ENCODE measurements around the gene DEFB118.
"Not testable (repeated sequence)": the region's sequence is repeated elsewhere in the genome, so short reads cannot be mapped to it uniquely, and the experiment has no call there.

DEFB118 gene, protein sequence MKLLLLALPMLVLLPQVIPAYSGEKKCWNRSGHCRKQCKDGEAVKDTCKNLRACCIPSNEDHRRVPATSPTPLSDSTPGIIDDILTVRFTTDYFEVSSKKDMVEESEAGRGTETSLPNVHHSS

DNA sequence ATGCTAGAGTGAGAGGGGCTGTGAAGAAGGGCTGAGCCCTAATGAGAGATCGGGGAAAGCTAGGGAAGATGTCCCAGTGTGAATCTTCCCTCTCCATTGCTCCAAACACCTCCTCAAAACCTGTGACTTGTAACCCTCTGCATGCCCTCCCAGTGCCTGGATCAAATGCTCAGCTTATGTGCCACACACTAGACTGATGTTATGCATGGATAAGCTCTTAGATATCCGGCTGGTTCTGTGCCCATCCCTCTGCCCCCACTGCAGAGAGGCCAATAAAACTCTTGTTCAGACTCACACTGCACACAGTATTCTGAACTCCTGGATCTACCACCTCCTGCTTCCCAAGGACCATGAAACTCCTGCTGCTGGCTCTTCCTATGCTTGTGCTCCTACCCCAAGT, at the start of gene DEFB118:
TSS of gene DEFB118 (plus strand) at position 301 of the 400 bp plus-strand sequence. CDS start at position 351, 50 bp downstream.
- Histone ChIP-seq H3K9ac (ENCODE audit: low read length in 5 of 5) (no peak within 1 kb of the TSS), H3K36me3 (ENCODE audit: control insufficient read depth in 5 of 5, insufficient read depth in 5 of 5, low read length in 5 of 5) (no peaks in the 10 kb centered on the region), H3K9me3 (ENCODE audit: control insufficient read depth in 5 of 5, low read length in 5 of 5) (peaks cover 0 to 4% (median 0%) of the 10 kb centered on the region in 5 donors), H3K27me3 (ENCODE audit: control insufficient read depth in 5 of 5, insufficient read depth in 4 of 5, low read length in 5 of 5) (peaks cover 0 to 2% (median 0%) of the 10 kb centered on the region in 5 donors), H3K4me1 (ENCODE audit: control insufficient read depth in 5 of 5, insufficient read depth in 5 of 5, low read length in 5 of 5) (no peaks in the 10 kb centered on the region), H3K27ac (ENCODE audit: low read depth, low read length) (no peak within 1 kb of the TSS), H3K4me3 (ENCODE audit: low read depth in 1 of 5, low read length in 5 of 5) (no peak within 1 kb of the TSS)

DNA sequence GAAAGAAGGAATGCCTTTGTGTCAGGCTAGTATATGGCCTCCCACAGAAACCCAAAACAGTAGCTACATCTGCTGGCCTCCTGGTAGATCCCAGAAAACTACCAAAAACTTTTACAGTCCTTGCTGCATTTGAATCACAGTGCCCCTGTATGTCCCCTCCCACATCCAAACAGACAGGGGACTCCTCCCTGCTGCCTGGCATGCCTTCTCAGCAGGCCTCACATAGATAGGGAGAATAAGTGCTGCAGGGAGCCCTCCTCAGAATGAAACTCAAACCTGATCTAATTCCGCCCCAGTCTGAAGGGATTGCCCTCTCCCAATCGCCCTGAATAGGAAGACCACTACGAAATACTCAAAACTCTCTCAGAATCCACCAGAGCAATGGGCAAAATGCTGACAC, 45.9 kb upstream of the DEFB118 start:
- Histone ChIP-seq H3K9ac (ENCODE audit: low read length in 5 of 5) (no peak overlapping the region), H3K9me3 (ENCODE audit: control insufficient read depth in 5 of 5, low read length in 5 of 5) (peaks cover 8 to 21% (median 11%) of the 10 kb centered on the region in 5 donors), H3K36me3 (ENCODE audit: control insufficient read depth in 5 of 5, insufficient read depth in 5 of 5, low read length in 5 of 5) (no peaks in the 10 kb centered on the region), H3K27ac (ENCODE audit: low read depth, low read length) (no peak overlapping the region), H3K27me3 (ENCODE audit: control insufficient read depth in 5 of 5, insufficient read depth in 4 of 5, low read length in 5 of 5) (peaks cover 0 to 3% (median 0%) of the 10 kb centered on the region in 5 donors), H3K4me1 (ENCODE audit: control insufficient read depth in 5 of 5, insufficient read depth in 5 of 5, low read length in 5 of 5) (no peaks in the 10 kb centered on the region), H3K4me3 (ENCODE audit: low read depth in 1 of 5, low read length in 5 of 5) (no peak overlapping the region)

DNA sequence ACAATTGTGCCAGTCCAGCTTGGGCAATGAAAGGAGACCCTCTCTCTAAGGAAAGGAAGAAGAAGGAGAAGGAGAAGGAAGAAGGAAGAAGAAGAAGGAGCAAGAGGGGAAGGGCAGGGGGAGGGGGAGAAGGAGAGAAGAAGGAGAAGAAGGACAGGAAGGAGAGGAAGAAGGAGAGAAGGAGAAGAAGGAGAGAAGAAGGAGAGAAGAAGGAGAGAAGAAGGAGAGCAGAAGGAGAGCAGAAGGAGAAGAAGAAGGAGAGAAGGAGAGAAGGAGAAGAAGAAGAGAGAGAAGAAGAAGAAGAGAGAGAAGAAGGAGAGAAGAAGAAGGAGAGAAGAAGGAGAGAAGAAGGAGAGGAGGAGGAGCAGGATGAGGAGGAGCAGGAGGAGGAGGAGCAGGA, 37.5 kb upstream of the DEFB118 start:
- Histone ChIP-seq H3K36me3 (ENCODE audit: control insufficient read depth in 5 of 5, insufficient read depth in 5 of 5, low read length in 5 of 5) (no peaks in the 10 kb centered on the region), H3K9ac (ENCODE audit: low read length in 5 of 5) (no peak overlapping the region), H3K27me3 (ENCODE audit: control insufficient read depth in 5 of 5, insufficient read depth in 4 of 5, low read length in 5 of 5) (no peaks in the 10 kb centered on the region), H3K4me3 (ENCODE audit: low read depth in 1 of 5, low read length in 5 of 5) (no peak overlapping the region), H3K4me1 (ENCODE audit: control insufficient read depth in 5 of 5, insufficient read depth in 5 of 5, low read length in 5 of 5) (no peaks in the 10 kb centered on the region), H3K27ac (ENCODE audit: low read depth, low read length) (no peak overlapping the region), H3K9me3 (ENCODE audit: control insufficient read depth in 5 of 5, low read length in 5 of 5) (peaks cover 0 to 15% (median 12%) of the 10 kb centered on the region in 5 donors)

DNA sequence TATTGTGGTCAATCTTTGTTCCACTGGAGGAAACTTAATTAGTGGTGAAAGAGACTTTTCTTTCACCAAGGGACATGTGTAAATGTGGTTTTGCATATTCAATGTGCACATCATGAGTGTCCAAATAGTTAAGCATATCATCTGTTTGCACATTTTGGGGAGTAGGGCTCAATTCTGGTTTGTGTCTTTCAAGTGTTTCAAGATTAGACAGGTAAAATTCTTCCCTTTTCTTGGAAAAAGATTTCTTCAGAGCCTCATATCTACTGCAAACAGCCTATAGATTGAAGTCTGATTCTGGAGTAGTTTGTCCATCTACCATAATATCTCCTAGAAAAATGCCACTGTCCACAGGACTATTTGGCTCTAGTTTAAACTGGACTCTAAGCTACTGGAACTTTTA, 26.9 kb upstream of the DEFB118 start:
- Histone ChIP-seq H3K27me3 (ENCODE audit: control insufficient read depth in 5 of 5, insufficient read depth in 4 of 5, low read length in 5 of 5) (no peaks in the 10 kb centered on the region), H3K36me3 (ENCODE audit: control insufficient read depth in 5 of 5, insufficient read depth in 5 of 5, low read length in 5 of 5) (no peaks in the 10 kb centered on the region)

DNA sequence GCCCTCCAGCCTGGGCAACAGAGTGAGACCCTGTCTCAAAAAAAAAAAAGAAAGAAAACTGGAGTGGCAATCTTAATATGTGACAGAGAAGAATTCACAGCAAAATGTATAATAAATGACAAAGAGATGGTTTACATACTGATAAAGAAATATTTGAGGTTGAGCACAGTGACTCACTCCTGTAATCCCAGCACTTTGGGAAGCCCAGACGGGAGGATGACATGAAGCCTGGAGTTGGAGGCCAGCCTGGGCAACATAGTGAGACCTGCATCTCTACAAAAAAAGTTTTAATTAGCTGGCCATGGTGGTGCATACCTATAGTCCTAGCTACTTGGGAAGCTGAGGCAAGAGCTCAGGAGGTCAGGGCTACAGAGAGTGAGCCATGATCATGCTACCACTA, 12.4 kb upstream of the DEFB118 start:
- H3K9me3 ChIP-seq (ENCODE audit: control insufficient read depth in 5 of 5, low read length in 5 of 5), result no peaks in the 10 kb centered on the region
- H3K27ac ChIP-seq (ENCODE audit: low read depth, low read length), result no peak overlapping the region
- no peak overlapping the region for H3K9ac ChIP-seq (ENCODE audit: low read length in 5 of 5)
- no peaks in the 10 kb centered on the region for H3K4me1 ChIP-seq (ENCODE audit: control insufficient read depth in 5 of 5, insufficient read depth in 5 of 5, low read length in 5 of 5)
- peaks cover 0 to 2% (median 0%) of the 10 kb centered on the region in 5 donors for H3K27me3 ChIP-seq (ENCODE audit: control insufficient read depth in 5 of 5, insufficient read depth in 4 of 5, low read length in 5 of 5)
- no peaks in the 10 kb centered on the region for H3K36me3 ChIP-seq (ENCODE audit: control insufficient read depth in 5 of 5, insufficient read depth in 5 of 5, low read length in 5 of 5)
- H3K4me3 ChIP-seq (ENCODE audit: low read depth in 1 of 5, low read length in 5 of 5), result no peak overlapping the region

More for the DNA sequence above, 26.9 kb upstream of the DEFB118 start:
- H3K4me3 ChIP-seq (ENCODE audit: low read depth in 1 of 5, low read length in 5 of 5), result no peak overlapping the region
- H3K9ac ChIP-seq (ENCODE audit: low read length in 5 of 5), result no peak overlapping the region
- no peak overlapping the region for H3K27ac ChIP-seq (ENCODE audit: low read depth, low read length)
- no peaks in the 10 kb centered on the region for H3K4me1 ChIP-seq (ENCODE audit: control insufficient read depth in 5 of 5, insufficient read depth in 5 of 5, low read length in 5 of 5)
- H3K9me3 ChIP-seq (ENCODE audit: control insufficient read depth in 5 of 5, low read length in 5 of 5), result peaks cover 0 to 4% (median 0%) of the 10 kb centered on the region in 5 donors

DNA sequence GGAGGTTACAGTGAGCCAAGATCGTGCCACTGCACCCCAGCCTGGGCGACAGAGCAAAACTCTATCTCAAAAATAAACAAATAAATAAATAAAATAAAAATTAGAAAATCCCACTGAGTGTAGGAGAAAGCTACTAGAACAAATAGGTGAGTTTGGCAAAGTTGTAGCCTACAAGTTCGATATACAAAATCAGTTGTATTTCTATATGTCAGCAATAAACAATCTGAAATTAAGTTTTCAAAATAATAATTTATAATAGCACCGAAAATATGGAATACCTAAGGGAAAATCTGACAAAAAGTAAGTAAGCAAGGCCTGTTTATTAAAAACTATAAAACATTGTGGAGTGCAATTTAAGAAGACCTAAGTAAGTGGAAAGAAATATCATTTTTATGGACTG, 5.1 kb upstream of the DEFB118 start:
- Histone ChIP-seq H3K4me3 (ENCODE audit: low read depth in 1 of 5, low read length in 5 of 5) (no peak overlapping the region), H3K9ac (ENCODE audit: low read length in 5 of 5) (no peak overlapping the region), H3K27me3 (ENCODE audit: control insufficient read depth in 5 of 5, insufficient read depth in 4 of 5, low read length in 5 of 5) (peaks cover 0 to 2% (median 0%) of the 10 kb centered on the region in 5 donors), H3K4me1 (ENCODE audit: control insufficient read depth in 5 of 5, insufficient read depth in 5 of 5, low read length in 5 of 5) (no peaks in the 10 kb centered on the region), H3K36me3 (ENCODE audit: control insufficient read depth in 5 of 5, insufficient read depth in 5 of 5, low read length in 5 of 5) (no peaks in the 10 kb centered on the region), H3K9me3 (ENCODE audit: control insufficient read depth in 5 of 5, low read length in 5 of 5) (peaks cover 0 to 4% (median 0%) of the 10 kb centered on the region in 5 donors), H3K27ac (ENCODE audit: low read depth, low read length) (no peak overlapping the region)

DNA sequence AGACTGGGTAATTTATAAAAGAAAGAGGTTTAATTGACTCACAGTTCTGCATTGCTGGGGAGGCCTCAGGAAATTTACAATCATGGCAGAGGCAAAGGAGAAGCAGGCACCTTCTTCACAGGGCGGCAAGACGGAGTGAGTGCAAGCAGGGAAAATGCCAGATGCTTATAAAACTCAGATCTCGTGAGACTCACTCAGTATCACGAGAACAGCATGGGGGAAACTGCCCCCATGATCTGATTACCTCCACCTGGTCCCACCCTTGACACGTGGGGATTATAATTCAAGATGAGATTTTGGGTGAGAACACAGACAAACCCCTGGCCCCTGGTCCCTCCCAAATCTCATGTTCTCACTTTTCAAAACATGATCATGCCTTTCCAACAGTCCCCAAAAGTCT, 4.1 kb upstream of the DEFB118 start:
- not testable (repeated sequence) for H3K9ac ChIP-seq (ENCODE audit: low read length in 5 of 5); H3K27ac ChIP-seq (ENCODE audit: low read depth, low read length); H3K27me3 ChIP-seq (ENCODE audit: control insufficient read depth in 5 of 5, insufficient read depth in 4 of 5, low read length in 5 of 5); H3K36me3 ChIP-seq (ENCODE audit: control insufficient read depth in 5 of 5, insufficient read depth in 5 of 5, low read length in 5 of 5); H3K4me1 ChIP-seq (ENCODE audit: control insufficient read depth in 5 of 5, insufficient read depth in 5 of 5, low read length in 5 of 5); H3K9me3 ChIP-seq (ENCODE audit: control insufficient read depth in 5 of 5, low read length in 5 of 5); H3K4me3 ChIP-seq (ENCODE audit: low read depth in 1 of 5, low read length in 5 of 5)

DNA sequence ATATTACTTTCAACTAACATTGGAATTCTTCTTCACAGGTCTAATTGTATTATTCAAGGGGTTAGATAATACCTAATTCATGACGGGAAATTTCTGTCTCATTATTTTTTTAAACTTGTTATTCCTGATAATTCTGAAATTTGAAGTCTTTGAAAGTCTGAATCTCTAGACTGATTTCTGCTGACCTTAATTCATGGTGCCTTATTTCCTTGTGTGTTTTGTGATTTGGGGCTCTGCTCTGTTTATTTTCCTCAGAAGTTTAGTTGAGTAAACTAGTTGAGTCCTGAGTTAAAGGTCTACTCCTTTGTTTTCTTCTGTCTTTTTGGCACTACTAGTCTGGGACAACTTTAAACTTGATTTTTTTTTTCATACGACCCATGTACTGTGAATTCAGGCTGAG, 5.9 kb downstream of the DEFB118 start:
- Histone ChIP-seq H3K4me3 (ENCODE audit: low read depth in 1 of 5, low read length in 5 of 5) (no peak overlapping the region), H3K4me1 (ENCODE audit: control insufficient read depth in 5 of 5, insufficient read depth in 5 of 5, low read length in 5 of 5) (no peaks in the 10 kb centered on the region), H3K27ac (ENCODE audit: low read depth, low read length) (no peak overlapping the region), H3K27me3 (ENCODE audit: control insufficient read depth in 5 of 5, insufficient read depth in 4 of 5, low read length in 5 of 5) (peaks cover 0 to 2% (median 0%) of the 10 kb centered on the region in 5 donors), H3K36me3 (ENCODE audit: control insufficient read depth in 5 of 5, insufficient read depth in 5 of 5, low read length in 5 of 5) (no peaks in the 10 kb centered on the region), H3K9me3 (ENCODE audit: control insufficient read depth in 5 of 5, low read length in 5 of 5) (peaks cover 0 to 10% (median 4%) of the 10 kb centered on the region in 5 donors), H3K9ac (ENCODE audit: low read length in 5 of 5) (no peak overlapping the region)

DNA sequence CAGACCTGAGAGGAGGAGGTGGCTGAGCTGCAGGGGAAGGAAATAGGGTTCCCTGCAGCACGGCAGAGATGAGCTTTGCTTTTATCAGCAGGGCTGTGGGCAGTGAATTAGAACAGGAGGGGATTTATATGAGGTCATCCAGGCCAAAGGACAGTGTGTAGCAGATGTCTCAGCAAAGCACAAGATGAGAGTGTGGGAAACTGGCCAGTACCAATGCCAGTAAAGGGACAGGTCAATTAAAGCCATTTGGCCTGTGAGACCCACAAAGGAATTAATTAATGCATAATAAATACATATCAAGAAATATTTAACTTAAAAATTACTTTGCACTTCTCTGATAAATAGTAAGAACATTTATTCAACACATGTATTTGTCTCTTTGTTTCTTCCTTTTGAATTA, 22.1 kb downstream of the DEFB118 start, which contains the start of gene DEFB119:
TSS of gene DEFB119 (minus strand) at position 101 of the 400 bp plus-strand sequence. CDS start 107 bp downstream, outside the sequence.
- H3K9ac ChIP-seq (ENCODE audit: low read length in 5 of 5), result no peak within 1 kb of the TSS
- no peaks in the 10 kb centered on the region for H3K9me3 ChIP-seq (ENCODE audit: control insufficient read depth in 5 of 5, low read length in 5 of 5)
- no peak within 1 kb of the TSS for H3K4me3 ChIP-seq (ENCODE audit: low read depth in 1 of 5, low read length in 5 of 5)
- H3K27me3 ChIP-seq (ENCODE audit: control insufficient read depth in 5 of 5, insufficient read depth in 4 of 5, low read length in 5 of 5), result peaks cover 0 to 4% (median 3%) of the 10 kb centered on the region in 5 donors
- H3K36me3 ChIP-seq (ENCODE audit: control insufficient read depth in 5 of 5, insufficient read depth in 5 of 5, low read length in 5 of 5), result no peaks in the 10 kb centered on the region
- no peaks in the 10 kb centered on the region for H3K4me1 ChIP-seq (ENCODE audit: control insufficient read depth in 5 of 5, insufficient read depth in 5 of 5, low read length in 5 of 5)
- H3K27ac ChIP-seq (ENCODE audit: low read depth, low read length), result no peak within 1 kb of the TSS

DNA sequence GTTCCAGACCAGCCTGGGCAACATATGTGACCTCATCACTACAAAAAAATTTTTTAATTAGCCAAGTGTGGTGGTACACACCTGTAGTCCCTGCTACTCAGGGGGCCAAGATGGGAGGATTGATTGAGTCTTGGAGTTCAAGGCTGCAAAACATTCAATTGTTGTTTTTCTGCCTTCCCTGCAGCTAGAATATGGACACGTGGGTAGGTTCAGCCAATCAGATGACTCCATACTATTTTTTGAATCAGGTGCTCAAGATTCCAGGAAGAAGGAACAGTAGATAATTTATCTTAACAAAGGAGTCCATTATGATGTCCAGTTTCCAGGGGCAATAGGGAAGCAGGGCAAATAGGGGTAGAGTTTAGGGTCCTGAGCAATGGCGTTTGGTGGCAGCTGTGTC, 24.4 kb downstream of the DEFB118 start:
- H3K4me3 ChIP-seq (ENCODE audit: low read depth in 1 of 5, low read length in 5 of 5), result no peak overlapping the region
- no peak overlapping the region for H3K9ac ChIP-seq (ENCODE audit: low read length in 5 of 5)
- no peaks in the 10 kb centered on the region for H3K4me1 ChIP-seq (ENCODE audit: control insufficient read depth in 5 of 5, insufficient read depth in 5 of 5, low read length in 5 of 5)
- H3K9me3 ChIP-seq (ENCODE audit: control insufficient read depth in 5 of 5, low read length in 5 of 5), result no peaks in the 10 kb centered on the region
- no peaks in the 10 kb centered on the region for H3K36me3 ChIP-seq (ENCODE audit: control insufficient read depth in 5 of 5, insufficient read depth in 5 of 5, low read length in 5 of 5)
- peaks cover 0 to 4% (median 3%) of the 10 kb centered on the region in 5 donors for H3K27me3 ChIP-seq (ENCODE audit: control insufficient read depth in 5 of 5, insufficient read depth in 4 of 5, low read length in 5 of 5)
- H3K27ac ChIP-seq (ENCODE audit: low read depth, low read length), result no peak overlapping the region
